Left colon (tissue), 2 donors: ENCODE data around the gene INKA2. TPM values are rescaled to one million over a fixed set of nuclear protein-coding genes. Genes with fewer than 3 reads are reported as not detected.

Experiments
- ATAC-seq: fragments of 200-7000 bp; cut with Tn5 transposase; one replicate; pipeline ENCODE4 v1.9.1; 2020; ENCODE audit warnings: mild to moderate bottlenecking, moderate library complexity
- DNase-seq, 2 donors: peaks; one replicate each; pipeline ENCODE4 v3.0.0-alpha.2; 2020
- intact Hi-C, 2 donors: fragments of 100-400 bp; cut with DNase I in 1 of 2; cut with micrococcal nuclease in 1 of 2; formaldehyde crosslinking; loops; one replicate each; pipeline versions ENCODE4 v1.11.2 to v1.14.0; 2022; cut with DNase I, micrococcal nuclease
- long read RNA-seq: library from polyadenylated mRNA; unstranded; transcript quantifications from one replicate; pipeline ENCODE4 v2.0.0, GENCODE V29; 2021
- total RNA-seq, 2 donors: library from RNA; stranded (reverse); fragmentation: NEBNext Ultra II Directional; extraction: Animal tissue kit (Norgen Biotek cat#: 25700); gene quantifications; one replicate each; pipeline ENCODE4 v1.2.1, GENCODE V29; 2021
- donor health status: DM: no; HTN: no; CAD: no.
- donor health status: DM: yes; HTN: yes; CAD: no.

The INKA2 gene
- 1 to 10 TPM; 3.2 to 6.2 TPM for total RNA-seq
- long read RNA-seq, full-length matches to known transcripts: 2 of 4 reads
- long read RNA-seq, partial matches to known transcripts: 0 of 4 reads
- long read RNA-seq, other reads (novel, unspliced or antisense): 2 of 4 reads

DNA sequence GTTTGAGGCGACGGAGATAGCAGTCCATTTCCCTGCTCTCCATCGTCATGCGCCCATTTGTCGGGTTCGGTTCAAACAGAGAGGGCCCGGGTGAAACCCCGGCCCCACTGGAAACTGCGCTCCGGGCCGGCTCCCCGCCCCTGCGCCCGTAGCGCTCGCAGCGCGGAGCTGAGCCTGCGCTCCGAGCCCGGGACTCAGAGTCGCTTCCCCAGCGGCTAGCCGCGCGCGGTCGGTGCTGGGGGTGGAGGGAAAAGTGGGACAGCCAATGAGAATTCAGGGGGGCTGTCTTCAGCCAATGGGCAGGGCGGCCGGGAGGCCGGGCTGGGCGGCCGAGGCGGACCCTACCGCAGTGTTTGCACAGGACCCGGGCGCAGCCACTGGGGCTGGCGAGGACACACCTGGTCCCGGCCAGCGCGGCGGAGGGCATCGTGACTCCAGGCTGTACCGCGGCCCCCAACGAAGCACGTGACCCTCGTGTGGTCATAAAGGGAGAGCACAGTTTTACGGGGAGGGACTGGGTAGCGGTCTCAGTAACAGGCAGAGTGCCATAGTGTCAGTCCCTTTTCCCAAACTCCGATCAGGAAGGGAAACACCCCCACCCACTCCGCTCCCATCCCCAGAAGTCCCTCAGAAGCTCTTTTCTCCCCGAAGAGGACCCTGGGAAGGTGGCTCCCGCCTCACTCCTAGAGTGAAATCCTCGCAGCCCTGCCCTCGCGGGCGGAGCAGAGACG lies at the start of gene INKA2:
Gene INKA2, minus strand, starts transcription at position 202 of the 731 bp plus-strand sequence. Its CDS starts 153 bp downstream, at position 49.
- intact Hi-C loops: no loop called here
- DNase-seq: peak; percentile 88 to 93
- peak; percentile 86 for ATAC-seq

DNA sequence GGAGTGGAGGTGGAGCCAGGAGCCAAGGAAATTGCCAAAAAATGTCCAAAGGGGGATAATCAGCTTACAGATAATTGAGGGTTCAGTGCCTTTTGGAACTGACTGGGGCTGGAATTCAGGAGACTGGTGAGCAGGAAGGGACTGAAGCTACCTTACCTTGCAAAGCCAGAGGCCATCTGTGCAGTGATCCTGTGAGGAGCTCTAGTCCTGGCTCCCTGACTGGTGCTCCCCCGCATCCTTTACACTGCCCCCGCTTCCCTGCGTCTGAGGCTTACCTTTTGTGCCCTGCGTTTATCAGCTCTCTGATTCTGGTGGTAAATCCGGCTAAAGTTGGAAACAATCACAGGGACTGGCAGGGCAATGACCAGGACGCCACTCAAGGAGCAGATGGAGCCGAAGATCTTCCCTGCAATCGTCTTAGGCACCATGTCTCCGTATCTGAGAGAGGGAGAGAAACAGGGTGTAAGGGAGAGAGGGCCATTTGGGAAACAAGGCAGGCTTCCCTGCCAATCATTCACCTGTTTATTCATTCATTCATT lies 47.5 kb upstream of the INKA2 start:
- intact Hi-C loops: no loop called here
- no peak for DNase-seq
- no peak for ATAC-seq

- intact Hi-C loops: no loop called here
- ATAC-seq: no peak
- no peak for DNase-seq
Measured at GRCh38 chr1:111784273-111784901, 45.2 kb upstream of the INKA2 start.

DNA sequence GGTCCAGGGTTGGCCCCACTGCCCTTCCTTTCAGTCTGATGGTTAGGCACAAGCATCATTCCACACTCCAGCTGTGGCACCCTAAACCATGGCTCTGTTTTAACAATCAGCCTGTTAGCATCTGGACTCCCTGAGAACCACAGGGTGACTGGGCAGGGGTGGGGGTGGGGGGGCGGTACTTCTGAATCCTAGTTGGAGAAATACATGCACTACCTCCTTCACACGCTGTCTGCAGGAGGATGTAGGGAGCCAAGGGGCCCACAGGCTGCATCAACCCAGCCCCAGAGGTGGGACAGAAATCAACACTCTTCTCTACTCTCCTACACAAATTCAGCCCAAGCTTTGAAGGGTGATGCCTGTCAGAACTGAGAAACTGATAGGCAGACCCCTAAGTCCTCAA lies 40.4 kb upstream of the INKA2 start:
- intact Hi-C loops: no loop called here
- DNase-seq (no peak), ATAC-seq (no peak)

DNA sequence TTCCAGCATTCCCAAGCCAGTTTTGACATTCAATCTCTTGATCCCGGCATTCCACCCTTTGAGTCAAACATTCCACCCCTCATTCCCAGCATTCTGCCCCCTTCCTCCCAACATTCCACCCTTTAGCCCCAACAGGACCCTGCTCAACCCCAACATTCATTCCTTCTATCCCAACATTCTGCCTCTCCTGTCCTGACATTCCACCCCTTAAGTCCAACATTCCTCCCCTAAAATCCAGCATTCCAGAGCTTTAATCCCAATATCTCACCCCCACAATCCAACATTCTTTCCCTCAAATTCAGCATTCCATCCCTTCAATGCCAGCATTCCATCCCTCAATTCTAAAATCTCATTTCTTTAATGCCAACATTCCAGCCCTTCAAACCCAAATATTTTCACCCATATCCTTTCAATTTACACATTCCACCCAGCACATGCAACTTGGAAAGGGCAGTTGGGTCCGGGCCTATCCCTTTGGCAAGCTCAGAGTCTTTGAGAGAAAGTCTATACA lies 39.4 kb upstream of the INKA2 start:
- intact Hi-C loops: no loop called here
- DNase-seq (no peak), ATAC-seq (no peak)

DNA sequence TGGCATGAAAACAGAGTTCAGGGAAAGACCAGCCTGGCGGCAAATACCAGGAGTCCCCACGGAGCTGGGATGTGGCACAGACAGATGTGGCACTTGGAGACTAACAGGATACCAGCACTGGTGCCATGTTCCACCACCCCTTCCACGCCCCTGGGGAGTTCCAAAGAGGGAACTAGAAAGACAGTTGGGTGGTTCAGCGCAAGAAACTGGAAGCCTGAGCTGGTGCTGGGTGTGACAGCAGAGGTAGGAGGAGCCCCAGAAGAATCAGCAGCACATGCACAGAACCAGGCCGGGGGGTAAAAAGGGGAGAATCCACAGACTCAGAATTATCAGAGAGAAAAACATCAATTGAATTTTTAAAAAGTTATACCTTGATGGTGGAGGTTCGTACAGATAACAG lies 38.9 kb upstream of the INKA2 start:
- ATAC-seq: no peak

DNA sequence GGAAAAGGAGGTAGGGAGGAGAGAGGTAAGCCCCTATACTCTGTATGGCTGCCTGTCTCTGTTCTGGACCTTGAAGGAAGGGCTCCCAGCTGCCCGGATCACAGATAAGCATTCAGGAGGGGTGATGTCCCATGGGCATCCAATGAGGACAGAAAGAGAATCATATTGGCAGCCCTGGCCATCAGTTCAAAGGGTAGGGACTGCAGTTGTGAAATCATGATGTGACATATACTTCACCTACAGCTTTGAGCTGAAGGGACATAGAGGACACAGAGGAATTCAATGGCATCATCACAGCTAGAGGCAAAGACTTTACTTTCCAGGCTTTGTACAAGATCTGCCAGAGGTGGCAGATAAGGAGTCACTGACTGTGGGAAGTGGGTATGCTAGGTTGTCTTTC lies 38.1 kb upstream of the INKA2 start:
- no peak for DNase-seq
- no peak for ATAC-seq
- intact Hi-C loops: no loop called here

More for the DNA sequence above, 38.9 kb upstream of the INKA2 start:
- intact Hi-C loops: no loop called here
- no peak for DNase-seq

DNA sequence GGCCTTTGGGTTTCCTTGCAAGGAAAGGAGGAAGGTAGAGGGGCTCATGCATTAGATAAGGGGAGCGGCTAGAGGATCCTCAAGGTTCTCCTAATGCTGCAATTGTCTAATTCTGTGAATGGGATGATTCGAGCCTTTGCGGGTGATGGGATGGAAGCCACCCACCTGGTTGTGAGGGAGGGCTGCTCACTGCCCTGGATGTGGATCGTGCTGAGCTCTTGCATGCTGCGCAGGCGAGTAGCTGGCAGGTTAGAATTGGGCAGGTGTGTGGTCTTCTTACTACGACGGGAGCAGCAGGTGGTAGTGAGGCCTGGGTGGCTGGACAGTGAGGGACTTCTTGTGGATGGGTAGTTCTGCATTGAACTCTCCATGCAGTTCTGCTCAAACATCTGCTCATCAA lies 37.7 kb upstream of the INKA2 start:
- no peak for ATAC-seq
- DNase-seq: no peak
- intact Hi-C loops: no loop called here

- intact Hi-C loops: no loop called here
- no peak for ATAC-seq
- DNase-seq: no peak
Measured at GRCh38 chr1:111776391-111776790, 37.2 kb upstream of the INKA2 start.

- no peak for ATAC-seq
- no peak for DNase-seq
- intact Hi-C loops: no loop called here
Measured at GRCh38 chr1:111775966-111776365, 36.8 kb upstream of the INKA2 start.

DNA sequence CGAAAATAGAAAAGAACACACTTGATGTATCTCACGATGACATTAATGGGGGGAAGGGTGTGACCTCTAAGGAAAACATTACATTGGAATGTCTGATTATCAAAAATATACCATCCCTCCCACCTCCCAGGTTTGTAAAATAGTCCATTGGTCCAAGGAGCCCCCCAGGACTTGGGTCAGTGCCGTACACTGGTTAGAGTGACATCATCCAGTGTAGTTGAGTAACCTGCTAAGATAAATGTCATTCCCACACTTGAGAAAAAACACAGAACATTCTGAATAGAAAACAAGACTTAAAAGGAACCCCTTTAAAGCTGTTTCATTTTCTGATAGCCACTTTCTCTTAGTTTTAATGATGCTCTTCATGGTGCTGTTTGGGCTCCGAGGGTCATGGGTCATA lies 31.7 kb upstream of the INKA2 start:
- ATAC-seq: no peak
- no peak for DNase-seq
- intact Hi-C loops: loop anchor here in 1 of 2 donors (5.0 kb wide), 1 partner anchor 289 kb away; no protein-coding TSS in a partner anchor

DNA sequence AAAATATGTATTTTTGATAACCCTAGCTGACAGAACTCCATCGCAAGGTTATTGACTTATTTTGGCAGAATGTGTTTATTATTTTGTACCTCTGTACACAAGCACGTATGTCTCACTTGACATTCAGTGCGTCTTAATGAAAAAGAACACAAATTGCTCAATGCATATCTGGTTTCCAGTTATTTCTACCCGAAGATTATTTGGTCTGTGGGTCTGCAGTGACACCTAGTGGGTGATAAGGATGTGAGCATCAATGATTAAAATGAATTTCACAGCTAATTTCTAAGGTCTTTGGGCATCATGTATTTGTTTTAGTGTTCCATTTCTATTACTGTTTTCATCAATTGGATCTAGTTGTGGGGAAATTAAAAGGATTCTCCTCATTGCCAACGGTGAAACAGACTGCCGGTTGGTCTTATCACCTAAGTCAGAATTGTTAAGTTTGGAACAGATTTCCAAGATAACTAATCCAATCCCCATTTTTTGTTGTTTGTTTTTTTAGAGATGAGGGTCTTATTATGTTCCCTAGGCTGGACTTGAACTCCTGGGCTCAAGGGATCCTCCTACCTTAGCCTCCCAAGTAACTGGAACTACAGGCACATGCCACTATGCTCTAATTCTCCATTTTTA lies 30.4 kb upstream of the INKA2 start:
- intact Hi-C loops: loop anchor here in 1 of 2 donors (5.0 to 10.0 kb wide), 3 partner anchors 55 to 545 kb away; partner anchors contain the start of gene CHI3L2
- ATAC-seq: peak; percentile 44
- peak in 1 of 2 donors; percentile 23 for DNase-seq

DNA sequence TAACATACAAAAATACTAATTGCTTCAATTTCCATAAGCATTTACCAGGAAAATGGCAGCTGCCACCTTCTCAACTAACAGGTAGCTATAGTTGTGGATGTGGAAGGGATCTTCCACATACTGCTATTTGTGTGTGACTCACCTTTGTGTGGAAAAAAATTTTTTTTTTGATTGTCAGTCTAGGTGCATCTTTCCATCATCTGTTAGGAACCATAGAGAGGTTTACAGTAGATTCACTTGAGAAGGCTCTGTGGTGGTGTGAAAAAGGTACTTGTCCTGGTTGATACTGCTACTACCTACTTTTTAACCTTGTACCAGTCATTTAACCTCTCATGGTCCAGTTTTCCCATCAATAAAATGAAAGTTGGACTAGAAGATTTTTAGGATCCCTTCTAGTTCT lies 29.4 kb upstream of the INKA2 start:
- intact Hi-C loops: loop anchor here in 1 of 2 donors (10.0 kb wide), 2 partner anchors 54 to 544 kb away; partner anchors contain the start of gene CHI3L2
- DNase-seq: no peak
- ATAC-seq: no peak

- intact Hi-C loops: loop anchor here in 1 of 2 donors (10.0 kb wide), 2 partner anchors 53 to 543 kb away; partner anchors contain the start of gene CHI3L2
- no peak for ATAC-seq
- DNase-seq: no peak
Measured at GRCh38 chr1:111768023-111768422, 28.8 kb upstream of the INKA2 start.

GRCh38 chr1:111762332-111762731 lies 23.1 kb upstream of the INKA2 start:
- DNase-seq (no peak), ATAC-seq (no peak)
- intact Hi-C loops: loop anchor here in 1 of 2 donors (10.0 kb wide), 2 partner anchors 48 to 538 kb away; partner anchors contain the start of gene CHI3L2

- ATAC-seq (no peak), DNase-seq (no peak)
- intact Hi-C loops: loop anchor here in 1 of 2 donors (10.0 kb wide), 2 partner anchors 47 to 537 kb away; partner anchors contain the start of gene CHI3L2
Measured at GRCh38 chr1:111761717-111762116, 22.5 kb upstream of the INKA2 start.

- no peak for DNase-seq
- intact Hi-C loops: no loop called here
- peak; percentile 38 for ATAC-seq
Measured at GRCh38 chr1:111758373-111758772, 19.2 kb upstream of the INKA2 start.

- intact Hi-C loops: no loop called here
- peak; percentile 21 for ATAC-seq
- no peak for DNase-seq
Measured at GRCh38 chr1:111756124-111756513, 16.9 kb upstream of the INKA2 start.
